Common myeloid progenitor, CD34-positive (primary cell): ENCODE measurements around the gene TMEM255B.

Source experiments
- CTCF ChIA-PET: fragments of 350-600 bp; sonication (Branson Sonifier 250); formaldehyde crosslinking; loops from one replicate; lab custom pipeline; 2021; ENCODE audit warnings: antibody characterized with exemption; lab: Charles Lee
- POLR2A ChIA-PET: fragments of 350-600 bp; sonication (Branson Sonifier 250); formaldehyde crosslinking; loops from one replicate; lab custom pipeline; 2021; ENCODE audit warnings: antibody characterized with exemption; lab: Charles Lee
- DNase-seq, 3 donors: peaks; one replicate each; pipeline versions ENCODE4 v3.0.0 to v3.0.0-alpha.2; 2013
- H3K27ac ChIP-seq, 2 experiments: 1 replicate in 1 of 2; 2 replicates in 1 of 2; pipeline ENCODE4 v1.7.0; 2013; ENCODE audit warnings: inconsistent platforms in 2 of 2, low read length in 2 of 2, mild to moderate bottlenecking in 2 of 2, low read depth in 1 of 2, moderate library complexity in 1 of 2; ENCODE audit not compliant: severe bottlenecking in 2 of 2, insufficient read depth in 1 of 2, poor library complexity in 1 of 2
- H3K27me3 ChIP-seq, 5 experiments: replicated peaks in 2 of 5; 1 replicate in 3 of 5; 2 replicates in 2 of 5; pipeline versions ENCODE4 v1.6.1 to v1.7.0; 2013; ENCODE audit warnings: low read length in 4 of 5, mild to moderate bottlenecking in 2 of 5, moderate library complexity in 2 of 5, inconsistent platforms in 1 of 5; ENCODE audit not compliant: insufficient read depth in 5 of 5, control insufficient read depth in 4 of 5
- H3K36me3 ChIP-seq, 4 experiments: 1 replicate in 2 of 4; 2 replicates in 2 of 4; pipeline versions ENCODE4 v1.6.1 to v1.7.0; 2013; ENCODE audit warnings: low read length in 3 of 4, control low read depth in 1 of 4, mild to moderate bottlenecking in 1 of 4; ENCODE audit not compliant: control insufficient read depth in 4 of 4, insufficient read depth in 4 of 4
- H3K4me1 ChIP-seq, 4 experiments: 1 replicate in 3 of 4; 2 replicates in 1 of 4; pipeline versions ENCODE4 v1.6.1 to v1.7.1; 2013; ENCODE audit warnings: low read length in 3 of 4, mild to moderate bottlenecking in 3 of 4, control low read depth in 1 of 4, inconsistent platforms in 1 of 4, moderate library complexity in 1 of 4; ENCODE audit not compliant: control insufficient read depth in 4 of 4, insufficient read depth in 4 of 4; ENCODE audit errors: control extremely low read depth in 1 of 4
- H3K4me3 ChIP-seq, 7 experiments: 1 replicate in 4 of 7; 2 replicates in 3 of 7; pipeline versions ENCODE4 v1.5.1 to v1.7.0; 2013; ENCODE audit warnings: mild to moderate bottlenecking in 7 of 7, low read length in 6 of 7, moderate library complexity in 6 of 7, inconsistent platforms in 2 of 7, low read depth in 2 of 7, control low read depth in 1 of 7; ENCODE audit not compliant: insufficient read depth in 4 of 7, control insufficient read depth in 1 of 7; ENCODE audit errors: extremely low read depth in 1 of 7
- H3K9me3 ChIP-seq, 5 experiments: 1 replicate in 4 of 5; 2 replicates in 1 of 5; pipeline versions ENCODE4 v1.6.1 to v1.7.1; 2013; ENCODE audit warnings: low read length in 4 of 5, mild to moderate bottlenecking in 2 of 5, inconsistent platforms in 1 of 5, low read depth in 1 of 5, moderate library complexity in 1 of 5; ENCODE audit not compliant: control insufficient read depth in 4 of 5, insufficient read depth in 2 of 5; ENCODE audit errors: control extremely low read depth in 1 of 5
- WGBS: methylation state at CpG from one replicate; pipeline ENCODE4 v1.1.5; 2013; ENCODE audit not compliant: insufficient coverage; 5-methylcytosine and 5-hydroxymethylcytosine counted together

TMEM255B gene

DNA sequence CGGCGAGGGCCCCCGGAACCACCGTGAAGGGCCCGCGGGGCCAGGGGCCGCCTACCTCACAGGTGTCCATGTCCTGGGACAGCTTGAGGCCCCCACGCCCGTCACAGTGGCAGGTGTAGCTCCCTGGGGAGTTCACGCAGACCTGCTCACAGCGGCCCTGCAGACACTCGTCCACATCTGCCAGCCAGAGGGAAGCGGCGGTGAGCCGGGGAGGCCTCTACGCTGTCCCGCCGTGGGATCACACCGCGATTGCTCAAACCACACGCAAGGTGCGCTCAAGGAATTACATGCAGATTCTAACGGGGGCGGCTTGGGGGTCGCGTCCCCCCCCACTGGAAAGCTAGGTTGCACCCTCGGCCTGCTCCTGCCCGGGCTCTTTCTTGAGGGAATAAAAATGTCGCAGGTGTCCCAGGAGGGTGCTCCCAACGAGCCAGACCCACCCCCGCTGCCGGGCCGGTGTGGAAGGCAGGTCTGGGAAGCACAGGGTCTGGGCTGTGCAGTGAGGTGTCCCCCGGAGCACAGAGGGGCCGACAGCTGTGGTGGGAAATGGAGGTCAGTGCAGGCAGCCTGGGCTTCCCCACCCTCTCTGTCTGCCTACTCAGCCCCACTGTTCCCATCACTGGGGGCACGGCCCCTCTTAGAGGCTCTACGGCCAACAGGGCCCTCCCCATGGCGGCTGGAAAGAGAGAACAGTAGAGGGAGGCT is 75.6 kb downstream of the TMEM255B start:
- H3K4me1 ChIP-seq = peaks cover 0 to 7% (median 0%) of the 10 kb centered on the region in 4 experiments
- 95% methylated on average over 35 of the region's 38 CpGs for WGBS
- no peak for DNase-seq
- H3K4me3 ChIP-seq = no peak overlapping the region
- ChIA-PET POLR2A (no interaction called here), CTCF (interaction anchor here (1.1 kb wide), 1 partner anchor 111 kb away, joined by 3 read pairs; no protein-coding TSS in a partner anchor)
- H3K27me3 ChIP-seq = no peaks in the 10 kb centered on the region
- peaks cover 0 to 6% (median 1%) of the 10 kb centered on the region in 4 experiments for H3K36me3 ChIP-seq
- no peaks in the 10 kb centered on the region for H3K9me3 ChIP-seq
- H3K27ac ChIP-seq = no peak overlapping the region

DNA sequence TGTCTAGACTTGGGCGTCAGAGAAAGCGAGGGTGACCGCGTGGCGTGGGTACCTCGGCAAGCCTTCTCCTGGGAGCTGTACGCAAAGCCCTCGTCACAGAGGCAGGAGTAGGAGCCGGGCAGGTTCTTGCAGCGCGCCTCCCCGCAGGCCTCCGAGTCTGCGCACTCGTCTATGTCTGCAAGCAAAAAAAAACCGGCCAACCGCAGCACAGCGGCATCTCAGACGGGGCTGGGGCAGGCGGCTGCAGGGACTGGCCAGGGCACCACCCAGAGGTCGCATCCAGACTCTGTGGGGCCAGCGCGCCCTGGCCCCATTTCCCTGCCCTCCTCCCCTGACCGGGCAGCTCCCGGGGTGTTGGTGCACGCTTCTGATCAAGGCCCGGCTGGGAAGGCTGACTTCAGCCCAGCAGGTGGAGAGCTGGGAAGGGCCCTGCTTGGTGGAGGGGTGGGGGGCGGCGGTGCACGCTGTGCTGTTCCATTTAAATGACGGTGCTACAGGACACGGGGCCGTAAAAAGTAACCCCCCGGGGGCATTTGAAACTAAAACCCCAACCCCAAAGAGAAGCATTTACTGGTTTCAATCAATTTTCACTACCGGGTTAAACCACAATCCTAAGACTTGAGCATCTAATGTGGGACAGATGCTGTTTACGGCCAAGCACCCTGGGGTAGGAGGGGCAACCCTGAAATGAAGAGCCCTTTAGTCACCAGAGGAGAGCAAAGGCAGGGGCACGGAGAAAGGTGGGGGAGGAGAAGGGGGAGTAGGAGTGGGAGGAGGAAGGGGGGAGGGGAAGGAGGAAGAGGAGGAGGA is 76.6 kb downstream of the TMEM255B start:
- Histone ChIP-seq H3K36me3 (peaks cover 0 to 6% (median 1%) of the 10 kb centered on the region in 4 experiments), H3K4me3 (no peak overlapping the region), H3K27ac (no peak overlapping the region), H3K27me3 (peaks cover 0 to 6% (median 3%) of the 10 kb centered on the region in 5 experiments), H3K4me1 (peaks cover 0 to 7% (median 0%) of the 10 kb centered on the region in 4 experiments), H3K9me3 (no peaks in the 10 kb centered on the region)
- WGBS = 85% methylated on average over 32 of the region's 37 CpGs
- CTCF ChIA-PET = interaction anchor here (1.1 kb wide), 1 partner anchor 110 kb away, joined by 3 read pairs; no protein-coding TSS in a partner anchor
- POLR2A ChIA-PET = no interaction called here
- peak in 1 of 3 donors; percentile 46 for DNase-seq

- Histone ChIP-seq H3K4me1 (peaks cover 0 to 7% (median 4%) of the 10 kb centered on the region in 4 experiments), H3K27me3 (peaks cover 0 to 16% (median 4%) of the 10 kb centered on the region in 5 experiments), H3K4me3 (no peak overlapping the region), H3K9me3 (peaks cover 0 to 3% (median 0%) of the 10 kb centered on the region in 5 experiments), H3K27ac (no peak overlapping the region), H3K36me3 (peaks cover 0 to 6% (median 1%) of the 10 kb centered on the region in 4 experiments)
- WGBS = 62% methylated on average over 12 of the region's 19 CpGs
- DNase-seq = no peak
- ChIA-PET CTCF (no interaction called here), POLR2A (no interaction called here)
These were observed 77.9 kb downstream of the TMEM255B start for GRCh38 chr13:113836768-113837559.

- ChIA-PET POLR2A (no interaction called here), CTCF (no interaction called here)
- peaks cover 0 to 3% (median 0%) of the 10 kb centered on the region in 5 experiments for H3K9me3 ChIP-seq
- WGBS = 89% methylated on average over 12 of the region's 16 CpGs
- no peak overlapping the region for H3K27ac ChIP-seq
- H3K36me3 ChIP-seq = peaks cover 0 to 6% (median 1%) of the 10 kb centered on the region in 4 experiments
- no peak for DNase-seq
- H3K27me3 ChIP-seq = peaks cover 0 to 24% (median 4%) of the 10 kb centered on the region in 5 experiments
- H3K4me1 ChIP-seq = peaks cover 0 to 7% (median 4%) of the 10 kb centered on the region in 4 experiments
- no peak overlapping the region for H3K4me3 ChIP-seq
These were observed 78.7 kb downstream of the TMEM255B start for GRCh38 chr13:113837560-113838355.

DNA sequence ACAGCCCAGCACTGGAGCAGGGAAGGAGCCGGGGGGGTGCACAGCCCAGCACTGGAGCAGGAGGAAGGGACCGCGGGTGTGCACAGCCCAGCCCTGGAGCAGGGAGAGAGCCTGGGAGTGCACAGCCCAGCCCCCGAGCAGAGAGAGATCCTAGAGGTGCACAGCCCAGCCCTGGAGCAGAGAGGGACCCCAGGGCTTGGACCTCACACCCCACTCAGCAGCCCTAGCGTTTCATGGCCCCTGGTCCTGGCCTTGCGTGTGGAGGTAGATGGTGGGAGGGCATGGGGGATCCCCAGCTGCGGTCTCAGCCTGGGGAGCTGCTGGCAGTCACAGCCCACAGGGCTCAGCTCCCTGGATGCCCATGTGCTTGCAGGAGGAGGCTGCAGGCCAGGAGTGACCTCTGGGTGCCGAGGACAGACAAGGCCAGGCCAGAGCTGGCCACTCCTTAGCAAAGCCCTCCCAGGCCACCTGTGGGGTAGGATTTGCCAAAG is 79.7 kb downstream of the TMEM255B start:
- peaks cover 0 to 3% (median 0%) of the 10 kb centered on the region in 5 experiments for H3K9me3 ChIP-seq
- peaks cover 0 to 7% (median 4%) of the 10 kb centered on the region in 4 experiments for H3K4me1 ChIP-seq
- H3K4me3 ChIP-seq = no peak overlapping the region
- H3K27ac ChIP-seq = no peak overlapping the region
- ChIA-PET CTCF (interaction anchor here (1.2 kb wide), 1 partner anchor 48 kb away, joined by 4 read pairs; no protein-coding TSS in a partner anchor), POLR2A (no interaction called here)
- DNase-seq = no peak
- H3K36me3 ChIP-seq = peaks cover 0 to 3% (median 0%) of the 10 kb centered on the region in 4 experiments
- WGBS = 94% methylated on average over 7 of the region's 8 CpGs
- peaks cover 0 to 33% (median 4%) of the 10 kb centered on the region in 5 experiments for H3K27me3 ChIP-seq
